Activated gamma-delta T cell treated with anti-CD3 and anti-CD28 coated beads, Interleukin-2, amount 50 U/mL, for 16 hours (primary cell): ENCODE results near the gene F2RL3.
"Not testable (repeated sequence)": the region's sequence is repeated elsewhere in the genome, so short reads cannot be mapped to it uniquely, and the experiment has no call there.

Experiments used
- DNase-seq: peaks from one replicate; pipeline ENCODE4 v3.0.0-alpha.2; 2020; ENCODE audit warnings: low read depth

F2RL3 gene

DNA sequence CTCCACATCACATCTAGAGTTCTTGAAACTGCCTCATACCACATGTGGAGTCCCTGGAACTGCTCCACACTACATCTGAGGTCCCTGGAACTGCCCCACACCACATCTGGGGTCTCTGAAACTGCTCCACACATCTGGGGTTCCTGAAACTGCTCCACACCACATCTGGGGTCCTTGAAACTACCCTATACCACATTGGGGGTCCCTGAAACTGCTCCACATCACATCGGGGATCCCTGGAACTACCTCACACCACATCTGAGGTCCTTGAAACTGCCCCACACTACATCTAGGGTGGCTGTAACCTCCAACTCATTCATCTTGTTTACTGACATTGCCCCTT lies 33.8 kb downstream of the F2RL3 start:
- no peak for DNase-seq

GRCh38 chr19:16922949-16923348 lies 34.1 kb downstream of the F2RL3 start:
- no peak for DNase-seq

DNA sequence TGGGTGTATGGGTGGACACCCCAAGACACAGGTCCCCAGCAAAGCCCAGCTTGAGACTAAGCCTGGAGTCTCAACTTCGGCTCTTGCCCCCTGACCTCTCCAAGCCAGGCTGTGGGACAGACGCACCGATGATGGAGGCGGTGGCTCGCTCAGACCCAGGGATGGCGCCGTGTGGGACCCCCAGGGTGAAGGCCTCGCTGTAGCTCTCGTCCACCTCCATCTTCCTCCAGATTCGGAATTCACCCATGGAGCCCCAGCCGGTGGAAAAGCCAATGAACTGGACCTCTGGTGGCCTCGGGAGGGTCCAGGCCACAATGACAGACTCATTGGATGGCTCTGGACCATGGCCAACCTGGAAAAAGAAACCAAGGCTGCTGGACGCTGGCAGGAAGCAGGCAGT lies 39.1 kb downstream of the F2RL3 start:
- no peak for DNase-seq

DNA sequence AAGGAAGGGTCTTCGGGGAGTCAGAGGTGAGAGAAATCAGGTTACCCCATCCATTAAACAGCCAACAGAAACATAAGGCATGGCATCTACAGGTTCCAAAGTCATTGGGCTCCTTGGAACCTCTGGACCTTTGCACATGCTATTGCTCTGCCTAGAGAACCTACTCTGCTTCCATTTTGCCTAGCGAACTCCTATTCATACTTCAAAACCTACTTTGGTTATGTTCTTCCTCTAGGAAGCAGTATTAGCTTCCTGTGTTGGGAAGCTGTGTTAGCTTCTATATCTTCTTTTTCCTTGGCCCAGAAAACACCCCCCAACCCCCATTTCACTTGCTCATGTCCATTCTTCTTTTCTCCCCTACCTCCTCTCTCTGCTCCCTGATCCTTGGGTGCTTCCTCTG lies 39.6 kb downstream of the F2RL3 start:
- no peak for DNase-seq

DNA sequence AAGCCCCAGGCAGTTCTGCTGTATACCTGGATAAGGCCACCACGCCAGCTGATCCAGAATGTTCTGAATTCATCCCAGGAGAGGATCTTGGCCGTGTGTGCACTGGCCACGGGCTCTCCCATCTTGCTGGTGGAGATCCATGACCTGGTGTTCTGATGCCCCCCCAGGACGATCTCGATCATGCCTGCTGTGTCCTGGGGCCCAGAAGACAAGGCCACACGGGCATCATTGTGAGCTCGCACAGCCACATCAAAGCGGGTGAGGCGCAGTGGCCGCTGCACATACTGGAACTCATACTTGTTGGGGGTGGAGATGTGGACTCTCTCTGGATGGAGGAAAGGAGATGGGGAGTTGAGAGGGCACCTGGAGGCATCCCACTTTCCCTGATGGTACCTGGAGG lies 40.1 kb downstream of the F2RL3 start:
- no peak for DNase-seq

DNA sequence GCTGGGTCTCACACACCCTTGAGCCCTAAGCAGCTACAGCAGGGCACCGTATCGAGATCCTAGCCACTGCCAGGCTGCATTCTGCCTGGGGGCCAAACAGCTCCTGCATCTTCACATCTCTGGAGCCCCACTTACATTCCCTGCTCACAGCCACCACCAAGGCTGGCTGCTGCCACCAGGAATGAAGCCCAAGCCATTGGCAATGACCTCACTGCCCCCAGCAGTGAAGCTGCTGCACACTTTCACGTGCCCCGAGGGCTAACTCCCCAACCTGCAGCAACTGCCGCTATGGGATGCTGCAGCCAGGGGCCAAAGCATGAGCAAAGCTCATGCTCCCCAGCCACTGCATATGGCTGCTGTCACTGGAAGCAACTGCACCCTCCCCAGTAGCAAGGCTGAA lies 42.0 kb downstream of the F2RL3 start:
- no peak for DNase-seq

DNA sequence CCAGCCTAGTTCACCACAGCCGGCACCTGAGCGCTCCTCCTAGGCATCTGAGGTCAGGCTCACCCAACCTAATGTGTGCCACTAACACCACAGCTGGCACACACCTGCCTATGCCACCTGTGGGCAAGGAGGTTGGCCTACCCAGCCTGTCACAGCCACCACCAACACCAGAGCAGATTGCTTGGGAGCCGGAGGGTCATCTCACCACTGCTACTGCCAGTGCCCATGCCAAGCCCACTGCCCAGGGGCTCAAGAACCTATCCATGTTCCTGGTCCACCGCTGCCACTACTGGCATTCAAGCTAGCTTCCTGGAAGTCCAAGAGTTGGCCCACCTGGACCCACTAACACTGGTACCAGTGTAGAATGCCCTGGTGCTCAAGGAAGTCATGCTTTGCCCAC lies 42.5 kb downstream of the F2RL3 start:
- DNase-seq: no peak

DNA sequence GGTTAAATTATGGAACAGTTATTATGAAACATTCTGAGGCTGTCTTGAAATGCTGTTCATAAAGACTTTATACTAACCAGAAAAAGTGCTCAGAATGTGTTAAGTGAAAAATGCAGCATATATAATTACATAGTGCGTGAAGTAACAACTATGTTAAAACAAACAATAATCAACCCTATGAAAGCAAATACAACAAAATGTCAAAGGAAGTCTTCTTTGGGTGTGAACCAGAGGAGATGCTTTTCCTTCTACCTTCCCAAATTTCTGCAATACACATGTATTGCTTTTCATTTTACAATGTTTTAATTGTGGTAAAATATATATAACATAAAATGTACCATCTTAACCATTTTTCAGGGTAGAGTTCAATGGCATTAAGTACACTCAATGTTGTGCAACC lies 45.7 kb downstream of the F2RL3 start:
- no peak for DNase-seq

DNA sequence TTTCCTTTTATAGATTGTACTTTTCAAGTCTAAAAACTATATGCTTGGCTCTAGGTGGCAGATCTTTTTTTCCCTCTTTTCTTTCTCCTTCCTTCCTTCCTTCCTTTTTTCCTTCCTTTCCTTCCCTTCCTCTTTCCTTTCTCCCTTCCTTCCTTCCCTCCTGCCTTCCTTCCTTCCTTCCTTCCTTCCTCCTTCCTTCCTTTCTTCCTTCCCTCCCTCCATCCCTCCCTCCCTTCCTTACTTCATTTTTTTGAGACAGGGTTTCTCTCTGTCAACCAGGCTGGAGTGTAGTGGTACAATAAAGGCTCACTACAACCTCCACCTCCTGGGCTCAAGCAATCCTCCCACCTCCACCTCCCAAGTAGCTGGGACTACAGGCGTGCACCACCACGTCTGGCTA lies 48.1 kb downstream of the F2RL3 start:
- DNase-seq: no peak

DNA sequence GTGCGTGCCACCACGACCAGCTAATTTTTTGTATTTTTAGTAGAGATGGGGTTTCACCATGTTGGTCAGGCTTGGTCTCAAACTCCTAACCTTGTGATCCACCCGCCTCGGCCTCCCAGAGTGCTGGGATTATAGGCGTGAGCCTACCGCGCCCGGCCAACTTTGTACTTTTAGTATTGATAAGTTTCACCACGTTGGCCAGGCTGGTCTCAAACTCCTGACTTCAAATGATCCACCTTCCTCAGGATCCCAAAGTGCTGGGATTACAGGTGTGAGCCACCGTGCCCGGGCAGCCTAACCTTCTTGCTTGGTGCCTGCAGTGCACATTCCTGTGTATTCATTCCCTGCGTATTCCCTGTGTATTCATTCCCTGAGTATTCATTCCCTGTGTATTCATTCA lies 49.0 kb downstream of the F2RL3 start:
- DNase-seq: not testable (repeated sequence)

- DNase-seq: no peak
Observed at GRCh38 chr19:16938211-16938610, 49.4 kb downstream of the F2RL3 start.

- DNase-seq: not testable (repeated sequence)
Observed at GRCh38 chr19:16940063-16940462, 51.3 kb downstream of the F2RL3 start.

- no peak for DNase-seq
Observed at GRCh38 chr19:16940626-16941025, 51.8 kb downstream of the F2RL3 start.
